HL-60 (cell line): ENCODE data around the gene CNPY2.

Experiments
- TF ChIP-seq, protein P1 (sequence below): IDR thresholded peaks from 2 replicates; pipeline ENCODE4 v1.6.1; 2012; ENCODE audit warnings: low read depth; ENCODE audit not compliant: insufficient replicate concordance
- TF ChIP-seq, protein P2 (sequence below): IDR thresholded peaks from one replicate; pipeline ENCODE4 v1.5.1; 2011; ENCODE audit warnings: low read length, control low read depth, inconsistent platforms; ENCODE audit not compliant: insufficient read depth

DNA sequence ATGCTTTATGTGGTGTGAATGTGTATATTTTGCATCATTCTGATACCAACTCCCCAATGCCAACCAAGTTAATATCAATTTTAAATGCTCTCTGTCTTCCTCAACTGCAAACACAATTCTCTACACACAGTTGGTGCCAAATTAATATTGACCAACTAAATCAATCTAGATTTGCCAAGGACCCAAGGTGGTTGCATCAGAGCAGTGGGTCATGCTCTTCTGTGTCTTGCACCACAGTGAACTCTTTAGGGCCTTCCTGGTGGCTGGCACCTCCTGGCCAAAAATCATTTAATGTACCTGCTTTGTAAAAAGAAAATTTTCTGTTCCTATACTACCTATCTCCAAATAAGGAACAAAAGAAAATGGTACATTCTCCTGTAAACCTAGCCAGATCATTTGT, 34.9 kb downstream of the CNPY2 start:
- TF ChIP-seq, protein P1, sequence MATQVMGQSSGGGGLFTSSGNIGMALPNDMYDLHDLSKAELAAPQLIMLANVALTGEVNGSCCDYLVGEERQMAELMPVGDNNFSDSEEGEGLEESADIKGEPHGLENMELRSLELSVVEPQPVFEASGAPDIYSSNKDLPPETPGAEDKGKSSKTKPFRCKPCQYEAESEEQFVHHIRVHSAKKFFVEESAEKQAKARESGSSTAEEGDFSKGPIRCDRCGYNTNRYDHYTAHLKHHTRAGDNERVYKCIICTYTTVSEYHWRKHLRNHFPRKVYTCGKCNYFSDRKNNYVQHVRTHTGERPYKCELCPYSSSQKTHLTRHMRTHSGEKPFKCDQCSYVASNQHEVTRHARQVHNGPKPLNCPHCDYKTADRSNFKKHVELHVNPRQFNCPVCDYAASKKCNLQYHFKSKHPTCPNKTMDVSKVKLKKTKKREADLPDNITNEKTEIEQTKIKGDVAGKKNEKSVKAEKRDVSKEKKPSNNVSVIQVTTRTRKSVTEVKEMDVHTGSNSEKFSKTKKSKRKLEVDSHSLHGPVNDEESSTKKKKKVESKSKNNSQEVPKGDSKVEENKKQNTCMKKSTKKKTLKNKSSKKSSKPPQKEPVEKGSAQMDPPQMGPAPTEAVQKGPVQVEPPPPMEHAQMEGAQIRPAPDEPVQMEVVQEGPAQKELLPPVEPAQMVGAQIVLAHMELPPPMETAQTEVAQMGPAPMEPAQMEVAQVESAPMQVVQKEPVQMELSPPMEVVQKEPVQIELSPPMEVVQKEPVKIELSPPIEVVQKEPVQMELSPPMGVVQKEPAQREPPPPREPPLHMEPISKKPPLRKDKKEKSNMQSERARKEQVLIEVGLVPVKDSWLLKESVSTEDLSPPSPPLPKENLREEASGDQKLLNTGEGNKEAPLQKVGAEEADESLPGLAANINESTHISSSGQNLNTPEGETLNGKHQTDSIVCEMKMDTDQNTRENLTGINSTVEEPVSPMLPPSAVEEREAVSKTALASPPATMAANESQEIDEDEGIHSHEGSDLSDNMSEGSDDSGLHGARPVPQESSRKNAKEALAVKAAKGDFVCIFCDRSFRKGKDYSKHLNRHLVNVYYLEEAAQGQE = no peak
- TF ChIP-seq, protein P2, sequence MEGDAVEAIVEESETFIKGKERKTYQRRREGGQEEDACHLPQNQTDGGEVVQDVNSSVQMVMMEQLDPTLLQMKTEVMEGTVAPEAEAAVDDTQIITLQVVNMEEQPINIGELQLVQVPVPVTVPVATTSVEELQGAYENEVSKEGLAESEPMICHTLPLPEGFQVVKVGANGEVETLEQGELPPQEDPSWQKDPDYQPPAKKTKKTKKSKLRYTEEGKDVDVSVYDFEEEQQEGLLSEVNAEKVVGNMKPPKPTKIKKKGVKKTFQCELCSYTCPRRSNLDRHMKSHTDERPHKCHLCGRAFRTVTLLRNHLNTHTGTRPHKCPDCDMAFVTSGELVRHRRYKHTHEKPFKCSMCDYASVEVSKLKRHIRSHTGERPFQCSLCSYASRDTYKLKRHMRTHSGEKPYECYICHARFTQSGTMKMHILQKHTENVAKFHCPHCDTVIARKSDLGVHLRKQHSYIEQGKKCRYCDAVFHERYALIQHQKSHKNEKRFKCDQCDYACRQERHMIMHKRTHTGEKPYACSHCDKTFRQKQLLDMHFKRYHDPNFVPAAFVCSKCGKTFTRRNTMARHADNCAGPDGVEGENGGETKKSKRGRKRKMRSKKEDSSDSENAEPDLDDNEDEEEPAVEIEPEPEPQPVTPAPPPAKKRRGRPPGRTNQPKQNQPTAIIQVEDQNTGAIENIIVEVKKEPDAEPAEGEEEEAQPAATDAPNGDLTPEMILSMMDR = no peak
